WTC11 (cell line): ENCODE data around the gene NTPCR.

Experiments used
- CREB1 ChIP-seq: sonication (generic); formaldehyde crosslinking; IDR thresholded peaks from 2 replicates; pipeline ENCODE4 v1.8.0; 2023; ENCODE audit warnings: mild to moderate bottlenecking, missing genetic modification reagents
- CTCF ChIP-seq: fragments of 200-600 bp; IDR thresholded peaks from 2 replicates; pipeline ENCODE4 v1.8.0; 2022; ENCODE audit warnings: antibody characterized with exemption
- ERG ChIP-seq: fragments of 250-450 bp; sonication (Bioruptor Pico); IDR thresholded peaks from 2 replicates; pipeline ENCODE4 v1.8.0; 2021; ENCODE audit warnings: mild to moderate bottlenecking
- ZBTB21 ChIP-seq: sonication (generic); formaldehyde crosslinking; IDR thresholded peaks from 2 replicates; pipeline ENCODE4 v1.8.1; 2023; ENCODE audit warnings: mild to moderate bottlenecking, missing genetic modification reagents, borderline replicate concordance
- TF ChIP-seq, protein P1 (sequence below): sonication (generic); formaldehyde crosslinking; IDR thresholded peaks from 2 replicates; pipeline ENCODE4 v1.8.0; 2022; ENCODE audit warnings: missing genetic modification reagents
- TF ChIP-seq, protein P2 (sequence below): sonication (generic); formaldehyde crosslinking; IDR thresholded peaks from 2 replicates; pipeline ENCODE4 v1.8.0; 2022; ENCODE audit warnings: mild to moderate bottlenecking, missing genetic modification reagents

DNA sequence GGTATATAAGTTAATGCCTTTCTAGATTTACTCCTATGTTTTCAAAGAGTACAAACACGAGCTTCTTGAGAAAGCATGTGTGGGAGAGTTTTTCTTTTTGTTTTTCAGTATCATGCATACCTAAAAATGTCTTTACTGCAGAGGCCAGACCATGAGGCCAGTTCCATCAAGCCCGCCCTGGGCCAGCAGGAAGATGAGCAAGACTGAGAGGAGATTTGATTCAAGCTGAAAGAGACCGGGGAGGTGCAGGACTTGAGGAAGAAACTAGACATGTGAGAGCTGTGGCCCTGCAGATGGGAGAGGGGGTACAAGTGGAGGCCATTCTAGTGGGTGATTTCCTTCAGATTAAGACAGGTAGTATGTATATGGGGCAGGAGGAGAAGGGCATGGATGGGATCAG is 33.4 kb upstream of the NTPCR start:
- no peak for TF ChIP-seq CREB1 (CRISPR knock-in tag)
- no peak for TF ChIP-seq CTCF
- no peak for TF ChIP-seq ERG (CRISPR knock-in tag)
- TF ChIP-seq, protein P1, sequence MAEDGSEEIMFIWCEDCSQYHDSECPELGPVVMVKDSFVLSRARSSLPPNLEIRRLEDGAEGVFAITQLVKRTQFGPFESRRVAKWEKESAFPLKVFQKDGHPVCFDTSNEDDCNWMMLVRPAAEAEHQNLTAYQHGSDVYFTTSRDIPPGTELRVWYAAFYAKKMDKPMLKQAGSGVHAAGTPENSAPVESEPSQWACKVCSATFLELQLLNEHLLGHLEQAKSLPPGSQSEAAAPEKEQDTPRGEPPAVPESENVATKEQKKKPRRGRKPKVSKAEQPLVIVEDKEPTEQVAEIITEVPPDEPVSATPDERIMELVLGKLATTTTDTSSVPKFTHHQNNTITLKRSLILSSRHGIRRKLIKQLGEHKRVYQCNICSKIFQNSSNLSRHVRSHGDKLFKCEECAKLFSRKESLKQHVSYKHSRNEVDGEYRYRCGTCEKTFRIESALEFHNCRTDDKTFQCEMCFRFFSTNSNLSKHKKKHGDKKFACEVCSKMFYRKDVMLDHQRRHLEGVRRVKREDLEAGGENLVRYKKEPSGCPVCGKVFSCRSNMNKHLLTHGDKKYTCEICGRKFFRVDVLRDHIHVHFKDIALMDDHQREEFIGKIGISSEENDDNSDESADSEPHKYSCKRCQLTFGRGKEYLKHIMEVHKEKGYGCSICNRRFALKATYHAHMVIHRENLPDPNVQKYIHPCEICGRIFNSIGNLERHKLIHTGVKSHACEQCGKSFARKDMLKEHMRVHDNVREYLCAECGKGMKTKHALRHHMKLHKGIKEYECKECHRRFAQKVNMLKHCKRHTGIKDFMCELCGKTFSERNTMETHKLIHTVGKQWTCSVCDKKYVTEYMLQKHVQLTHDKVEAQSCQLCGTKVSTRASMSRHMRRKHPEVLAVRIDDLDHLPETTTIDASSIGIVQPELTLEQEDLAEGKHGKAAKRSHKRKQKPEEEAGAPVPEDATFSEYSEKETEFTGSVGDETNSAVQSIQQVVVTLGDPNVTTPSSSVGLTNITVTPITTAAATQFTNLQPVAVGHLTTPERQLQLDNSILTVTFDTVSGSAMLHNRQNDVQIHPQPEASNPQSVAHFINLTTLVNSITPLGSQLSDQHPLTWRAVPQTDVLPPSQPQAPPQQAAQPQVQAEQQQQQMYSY (CRISPR knock-in tag), result no peak
- no peak for TF ChIP-seq ZBTB21 (CRISPR knock-in tag)
- TF ChIP-seq, protein P2, sequence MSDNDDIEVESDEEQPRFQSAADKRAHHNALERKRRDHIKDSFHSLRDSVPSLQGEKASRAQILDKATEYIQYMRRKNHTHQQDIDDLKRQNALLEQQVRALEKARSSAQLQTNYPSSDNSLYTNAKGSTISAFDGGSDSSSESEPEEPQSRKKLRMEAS, result no peak
